Measurements from ENCODE around the gene INTS4. TPM values are rescaled to one million over a fixed set of nuclear protein-coding genes. Genes with fewer than 3 reads are reported as not detected.
"Not testable (repeated sequence)": the region's sequence is repeated elsewhere in the genome, so short reads cannot be mapped to it uniquely, and the experiment has no call there.

Gene INTS4
- total RNA-seq, 2 experiments from 2014 or later = 53.8 to 55.4 TPM

DNA sequence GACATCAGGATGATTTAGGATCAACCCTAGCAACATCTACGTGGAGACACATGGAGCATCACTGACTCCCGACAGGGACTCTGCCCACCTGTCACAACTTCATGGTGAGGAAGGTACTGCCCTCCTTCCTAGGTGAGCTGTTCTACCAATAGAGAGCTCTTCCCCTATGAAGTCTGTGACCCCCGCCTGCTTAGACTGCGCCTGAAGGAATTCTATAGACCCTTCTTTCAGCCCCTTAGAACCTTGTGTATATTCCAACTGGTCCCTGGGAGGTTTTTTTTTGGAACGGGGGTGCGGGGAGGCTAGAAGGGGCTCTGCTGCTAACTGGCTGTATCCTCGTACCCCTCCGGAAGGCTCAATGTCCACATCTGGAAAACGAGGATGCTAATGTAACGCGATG lies 566 bp downstream of the INTS4 start:
- Mint-ChIP-seq H3K9me3 (ENCODE audit: low read depth) (no peaks in the 10 kb centered on the region), H3K4me3 (peak overlapping the region; percentile 86), H3K36me3 (ENCODE audit: low read depth) (peaks cover 8% of the 10 kb centered on the region), H3K27me3 (no peaks in the 10 kb centered on the region), H3K27ac (peak overlapping the region; percentile 97), H3K4me1 (peaks cover 29% of the 10 kb centered on the region)
- ATAC-seq = no peak
- ChIA-PET CTCF (interaction anchor here (1.2 to 1.7 kb wide), 2 partner anchors 172 to 175 kb away, joined by 4 to 10 read pairs; no protein-coding TSS in a partner anchor), POLR2A (interaction anchor here (0.6 to 1.4 kb wide), 5 partner anchors 86 to 288 kb away, joined by 3 to 9 read pairs (median 6); partner anchors contain the start of genes NDUFC2 and RSF1)
- intact Hi-C loops (cut with DNase I, micrococcal nuclease) = loop anchor here (1.0 to 10.0 kb wide), 10 partner anchors 85 to 1552 kb away; partner anchors contain the start of genes CLNS1A (in 2 of the 2), KCTD21 (in 2 of the 2), RSF1 (in 2 of the 2) and USP35 (in 2 of the 2)
- DNase-seq = peak; percentile 8

DNA sequence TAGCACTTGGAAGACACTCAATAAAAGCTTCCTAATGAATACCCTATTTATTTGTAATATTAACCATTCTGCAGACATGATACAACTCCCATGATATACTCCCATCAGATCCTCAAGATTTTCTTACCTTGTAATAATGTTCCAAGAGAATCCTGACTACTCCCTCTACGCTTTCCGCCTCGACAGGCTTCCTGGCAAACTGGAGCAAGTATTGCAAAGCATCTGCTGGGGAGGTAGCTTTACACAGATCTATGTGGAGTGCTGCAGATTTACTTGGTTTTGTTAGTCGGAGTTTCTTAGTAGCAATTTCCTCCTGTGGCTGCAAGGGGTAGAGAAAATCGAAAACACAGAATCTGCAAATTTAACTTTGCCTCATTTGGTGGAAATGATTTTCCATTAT lies 3.5 kb downstream of the INTS4 start:
- Mint-ChIP-seq H3K9me3 (ENCODE audit: low read depth) (no peaks in the 10 kb centered on the region), H3K4me1 (peaks cover 38% of the 10 kb centered on the region), H3K27ac (peak overlapping the region; percentile 29), H3K27me3 (no peaks in the 10 kb centered on the region), H3K36me3 (ENCODE audit: low read depth) (peaks cover 28% of the 10 kb centered on the region), H3K4me3 (no peak overlapping the region)
- CTCF ChIA-PET = interaction anchor here (1.4 to 1.6 kb wide), 2 partner anchors 9 to 13 kb away, joined by 3 read pairs; no protein-coding TSS in a partner anchor
- no peak for DNase-seq
- intact Hi-C loops (cut with DNase I, micrococcal nuclease) = loop anchor here (5.0 to 10.0 kb wide), 3 partner anchors 356 to 1549 kb away; partner anchors contain the start of genes CLNS1A (in 1 of the 2) and PAK1 (in 1 of the 2)
- POLR2A ChIA-PET = no interaction called here
- no peak for ATAC-seq

DNA sequence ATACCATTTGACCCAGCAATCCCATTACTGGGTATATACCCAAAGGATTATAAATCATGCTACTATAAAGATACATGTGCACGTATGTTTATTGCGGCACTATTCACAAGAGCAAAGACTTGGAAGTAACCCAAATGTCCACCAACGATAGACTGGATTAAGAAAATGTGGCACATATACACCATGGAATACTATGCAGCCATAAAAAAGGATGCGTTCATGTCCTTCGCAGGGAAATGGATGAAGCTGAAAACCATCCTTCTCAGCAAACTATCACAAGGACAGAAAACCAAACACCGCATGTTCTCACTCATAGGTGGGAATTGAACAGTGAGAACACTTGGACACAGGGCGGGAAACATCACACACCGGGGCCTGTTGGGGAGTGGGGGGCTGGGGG lies 8.0 kb downstream of the INTS4 start:
- H3K9me3 Mint-ChIP-seq (ENCODE audit: low read depth); H3K27ac Mint-ChIP-seq; H3K27me3 Mint-ChIP-seq; DNase-seq; H3K4me3 Mint-ChIP-seq; intact Hi-C loops (cut with DNase I, micrococcal nuclease); ATAC-seq: not testable (repeated sequence)
- Mint-ChIP-seq H3K4me1 (peaks cover 36% of the 10 kb centered on the region), H3K36me3 (ENCODE audit: low read depth) (peaks cover 54% of the 10 kb centered on the region)
- ChIA-PET POLR2A (interaction anchor here (0.6 kb wide), 1 partner anchor 202 kb away, joined by 3 read pairs; the partner anchor contains the start of gene KCTD21), CTCF (interaction anchor here (0.9 kb wide), 1 partner anchor 25 kb away, joined by 3 read pairs; no protein-coding TSS in a partner anchor)

DNA sequence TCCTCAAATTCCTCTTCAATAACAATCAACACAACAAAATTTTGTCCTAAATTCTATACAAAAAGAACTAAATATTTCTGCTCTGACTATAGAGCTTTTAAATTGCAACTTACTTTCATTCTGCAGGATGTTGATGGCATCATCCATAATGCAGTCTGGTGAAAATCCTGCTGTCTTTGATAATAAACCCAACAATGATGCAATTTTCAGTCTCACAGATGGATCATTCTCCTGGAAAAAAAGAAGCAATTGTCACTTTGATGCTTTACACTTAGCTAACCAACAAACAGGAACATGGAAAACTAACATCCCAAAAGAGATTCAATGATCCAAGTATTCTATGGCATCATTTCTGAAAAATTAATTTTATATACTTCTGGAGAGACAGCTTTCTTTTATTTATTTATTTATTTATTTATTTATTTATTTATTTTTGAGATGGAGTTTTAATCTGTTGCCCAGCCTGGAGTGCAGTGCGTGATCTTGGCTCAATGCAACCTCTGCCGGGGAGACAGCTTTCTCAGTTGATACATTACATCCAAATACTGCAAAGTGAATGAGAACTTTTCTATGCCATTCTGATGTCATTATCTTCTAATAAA lies 13.0 kb downstream of the INTS4 start:
- ChIA-PET POLR2A (interaction anchor here (0.6 to 0.9 kb wide), 3 partner anchors 11 to 358 kb away, joined by 3 to 7 read pairs (median 4); no protein-coding TSS in a partner anchor), CTCF (interaction anchor here (1.3 kb wide), 1 partner anchor 65 kb away, joined by 4 read pairs; no protein-coding TSS in a partner anchor)
- Mint-ChIP-seq H3K27me3 (no peaks in the 10 kb centered on the region), H3K4me3 (no peak overlapping the region), H3K4me1 (peaks cover 25% of the 10 kb centered on the region), H3K27ac (no peak overlapping the region), H3K9me3 (ENCODE audit: low read depth) (no peaks in the 10 kb centered on the region), H3K36me3 (ENCODE audit: low read depth) (peaks cover 58% of the 10 kb centered on the region)
- intact Hi-C loops (cut with DNase I, micrococcal nuclease) = no loop called here
- ATAC-seq = no peak
- no peak for DNase-seq

DNA sequence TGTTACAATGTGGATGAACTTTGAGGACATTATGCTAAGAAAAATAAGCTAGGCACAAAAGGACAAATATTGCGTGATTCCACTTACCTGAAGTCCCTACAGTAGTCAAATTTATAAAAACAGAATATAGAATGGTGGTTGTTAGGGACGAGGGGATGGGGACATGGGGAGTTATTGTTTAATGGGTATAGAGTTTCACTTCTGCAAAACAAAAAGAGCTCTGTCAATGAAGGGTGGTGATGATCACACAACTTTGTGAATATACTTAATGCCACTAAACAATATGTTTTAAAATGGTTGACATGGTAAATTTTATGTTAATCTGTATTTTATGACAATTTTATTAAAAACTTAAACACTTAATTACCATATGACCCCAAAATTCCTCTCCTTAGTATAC lies 26.1 kb downstream of the INTS4 start:
- no peak for DNase-seq
- POLR2A ChIA-PET = no interaction called here
- no peaks in the 10 kb centered on the region for H3K27me3 Mint-ChIP-seq
- intact Hi-C loops (cut with DNase I, micrococcal nuclease) = no loop called here
- no peak for ATAC-seq
- peaks cover 13% of the 10 kb centered on the region for H3K36me3 Mint-ChIP-seq (ENCODE audit: low read depth)
- H3K9me3 Mint-ChIP-seq (ENCODE audit: low read depth) = no peaks in the 10 kb centered on the region
- no peak overlapping the region for H3K27ac Mint-ChIP-seq
- no peak overlapping the region for H3K4me3 Mint-ChIP-seq
- H3K4me1 Mint-ChIP-seq = no peaks in the 10 kb centered on the region
- CTCF ChIA-PET = interaction anchor here (0.8 kb wide), 1 partner anchor 11 kb away, joined by 4 read pairs; no protein-coding TSS in a partner anchor

DNA sequence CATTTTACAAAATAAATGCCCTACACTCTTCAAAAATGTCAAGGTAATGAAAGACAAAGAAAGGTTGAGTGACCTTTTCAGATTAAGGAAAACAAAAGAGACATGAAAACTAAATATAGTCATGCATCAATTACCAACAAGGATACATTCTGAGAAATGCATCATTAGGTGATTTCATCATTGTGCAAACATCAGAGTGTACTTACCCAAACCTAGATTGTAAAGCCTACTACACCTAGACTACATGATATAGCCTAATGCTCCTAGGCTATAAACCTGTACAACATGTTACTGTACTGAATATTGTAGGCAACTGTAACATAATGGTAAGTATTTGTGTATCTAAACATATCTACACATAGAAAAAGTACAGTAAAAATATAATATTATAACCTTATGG lies 26.7 kb downstream of the INTS4 start:
- POLR2A ChIA-PET = no interaction called here
- intact Hi-C loops (cut with DNase I, micrococcal nuclease) = no loop called here
- no peaks in the 10 kb centered on the region for H3K27me3 Mint-ChIP-seq
- ATAC-seq (no peak), DNase-seq (no peak)
- H3K4me3 Mint-ChIP-seq = no peak overlapping the region
- CTCF ChIA-PET = interaction anchor here (0.8 kb wide), 1 partner anchor 10 kb away, joined by 4 read pairs; no protein-coding TSS in a partner anchor
- H3K36me3 Mint-ChIP-seq (ENCODE audit: low read depth) = peaks cover 9% of the 10 kb centered on the region
- no peaks in the 10 kb centered on the region for H3K9me3 Mint-ChIP-seq (ENCODE audit: low read depth)
- no peaks in the 10 kb centered on the region for H3K4me1 Mint-ChIP-seq
- H3K27ac Mint-ChIP-seq = no peak overlapping the region

DNA sequence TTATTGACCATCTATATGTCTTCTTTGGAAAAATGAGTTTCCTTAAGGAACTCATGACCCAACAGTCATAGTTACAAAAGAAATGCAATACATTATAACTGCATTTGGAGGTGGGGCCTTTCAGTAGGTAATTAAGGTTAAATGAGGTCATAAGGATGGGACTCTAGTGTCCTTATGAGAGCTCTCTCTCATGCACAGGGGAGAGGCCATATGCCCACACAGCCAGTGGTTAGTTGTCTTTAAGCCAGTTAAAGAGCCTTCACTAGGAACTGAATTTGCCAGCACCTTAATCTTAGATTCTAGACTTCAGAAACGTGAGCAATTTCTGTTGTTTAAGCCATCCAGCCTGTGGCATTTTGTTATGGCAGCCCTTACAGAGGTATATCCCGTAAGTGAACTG lies 27.3 kb downstream of the INTS4 start:
- ATAC-seq = no peak
- peaks cover 8% of the 10 kb centered on the region for H3K36me3 Mint-ChIP-seq (ENCODE audit: low read depth)

DNA sequence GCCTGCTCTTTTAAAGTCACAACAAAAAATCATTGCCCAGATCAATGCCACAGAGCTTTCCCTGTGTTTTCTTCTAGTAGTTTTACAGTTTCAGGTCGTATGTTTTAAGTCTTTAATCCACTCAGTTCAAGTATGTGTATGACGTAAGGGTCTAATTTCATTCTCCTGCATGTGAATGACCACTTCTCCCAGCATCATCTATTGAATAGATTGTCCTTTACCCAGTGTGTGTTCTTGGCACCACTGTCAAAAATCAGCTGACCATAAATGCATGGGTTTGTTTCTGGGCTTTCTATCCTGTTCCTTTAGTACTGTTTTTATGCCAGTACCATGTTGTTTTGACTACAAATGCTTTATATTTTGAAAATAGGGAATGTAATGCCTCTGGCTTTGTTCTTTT lies 28.1 kb downstream of the INTS4 start:
- ATAC-seq (no peak), DNase-seq (no peak)
- H3K4me3 Mint-ChIP-seq = no peak overlapping the region
- no peaks in the 10 kb centered on the region for H3K27me3 Mint-ChIP-seq
- CTCF ChIA-PET = no interaction called here
- no peaks in the 10 kb centered on the region for H3K9me3 Mint-ChIP-seq (ENCODE audit: low read depth)
- H3K36me3 Mint-ChIP-seq (ENCODE audit: low read depth) = peaks cover 8% of the 10 kb centered on the region
- POLR2A ChIA-PET = no interaction called here
- intact Hi-C loops (cut with DNase I, micrococcal nuclease) = no loop called here
- H3K27ac Mint-ChIP-seq = no peak overlapping the region
- H3K4me1 Mint-ChIP-seq = no peaks in the 10 kb centered on the region

More for the DNA sequence above, 27.3 kb downstream of the INTS4 start:
- H3K9me3 Mint-ChIP-seq (ENCODE audit: low read depth) = no peaks in the 10 kb centered on the region
- CTCF ChIA-PET = no interaction called here
- H3K4me3 Mint-ChIP-seq = no peak overlapping the region
- DNase-seq = no peak
- intact Hi-C loops (cut with DNase I, micrococcal nuclease) = no loop called here
- no peaks in the 10 kb centered on the region for H3K27me3 Mint-ChIP-seq
- POLR2A ChIA-PET = no interaction called here
- no peak overlapping the region for H3K27ac Mint-ChIP-seq
- no peaks in the 10 kb centered on the region for H3K4me1 Mint-ChIP-seq

DNA sequence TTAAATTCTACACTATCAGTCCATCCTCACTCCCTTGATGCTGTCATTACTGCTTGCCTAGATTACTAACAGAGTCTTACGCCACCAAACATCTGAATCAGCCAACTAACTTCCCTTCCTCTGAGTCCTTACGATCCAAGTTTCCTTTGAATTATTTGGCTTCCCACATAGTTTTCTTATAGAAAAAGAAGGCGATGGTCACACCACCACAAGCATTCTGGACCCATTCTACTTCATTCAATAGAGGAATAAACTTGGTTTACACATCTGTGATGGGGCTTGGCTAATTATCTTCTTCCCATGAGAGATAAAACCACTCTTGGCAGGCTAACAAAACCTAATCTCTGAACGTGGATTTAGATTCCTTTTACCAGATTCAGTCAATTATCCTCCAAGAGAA lies 35.0 kb downstream of the INTS4 start:
- no peak overlapping the region for H3K27ac Mint-ChIP-seq
- intact Hi-C loops (cut with DNase I, micrococcal nuclease) = no loop called here
- ChIA-PET POLR2A (no interaction called here), CTCF (no interaction called here)
- no peak overlapping the region for H3K4me3 Mint-ChIP-seq
- H3K27me3 Mint-ChIP-seq = no peaks in the 10 kb centered on the region
- ATAC-seq (no peak), DNase-seq (no peak)
- H3K4me1 Mint-ChIP-seq = no peaks in the 10 kb centered on the region
- no peaks in the 10 kb centered on the region for H3K9me3 Mint-ChIP-seq (ENCODE audit: low read depth)
- peaks cover 8% of the 10 kb centered on the region for H3K36me3 Mint-ChIP-seq (ENCODE audit: low read depth)

DNA sequence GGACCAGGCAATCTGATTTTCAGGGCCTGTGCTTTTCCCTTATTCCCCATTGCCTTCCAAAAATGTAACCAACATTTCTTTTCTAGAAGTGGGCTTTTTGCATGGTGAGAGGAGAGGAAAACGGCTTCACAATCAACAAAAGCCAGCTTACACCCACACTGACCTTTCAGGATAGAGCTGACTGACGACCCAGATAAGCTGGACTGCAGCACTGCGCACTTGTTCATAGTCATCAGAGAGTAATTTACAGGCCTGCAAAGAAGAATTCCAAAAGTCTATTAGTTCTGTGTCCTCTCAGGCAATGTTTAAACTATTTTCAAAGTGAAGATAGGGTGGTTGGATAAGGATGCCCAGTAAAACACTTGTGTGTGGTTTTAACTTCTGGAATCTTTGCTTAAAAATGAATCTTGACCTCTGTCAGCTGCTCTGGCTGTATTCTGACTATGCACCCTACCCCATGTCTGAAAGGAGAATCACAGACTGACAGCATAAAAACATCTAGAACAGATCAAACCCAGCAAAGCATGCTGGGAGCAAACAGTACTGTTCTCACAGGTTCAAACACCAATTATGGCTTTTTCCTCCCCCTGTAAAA lies 35.8 kb downstream of the INTS4 start:
- POLR2A ChIA-PET; H3K4me3 Mint-ChIP-seq; ATAC-seq; intact Hi-C loops (cut with DNase I, micrococcal nuclease); DNase-seq; H3K27ac Mint-ChIP-seq; H3K27me3 Mint-ChIP-seq; H3K9me3 Mint-ChIP-seq (ENCODE audit: low read depth); H3K4me1 Mint-ChIP-seq; CTCF ChIA-PET: not testable (repeated sequence)
- peaks cover 14% of the 10 kb centered on the region for H3K36me3 Mint-ChIP-seq (ENCODE audit: low read depth)

DNA sequence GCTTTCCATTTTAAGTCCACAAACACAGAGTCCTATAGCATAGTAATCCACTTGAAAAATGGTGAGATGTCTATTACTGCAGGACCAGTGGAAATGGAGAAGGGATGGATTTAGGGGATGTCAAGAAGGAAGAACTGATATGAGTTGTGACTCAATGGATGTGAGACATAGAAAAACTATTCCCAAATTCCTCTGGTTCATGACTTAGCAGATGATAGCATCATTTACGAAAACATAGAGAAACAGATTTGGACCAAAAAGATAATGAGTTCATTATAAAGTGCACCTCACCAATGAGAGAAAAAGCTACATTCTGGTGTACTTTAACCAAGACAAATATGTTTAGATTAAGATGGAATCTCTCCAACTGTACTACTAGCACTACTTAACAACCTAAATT lies 51.2 kb downstream of the INTS4 start:
- not testable (repeated sequence) for H3K27me3 Mint-ChIP-seq; H3K9me3 Mint-ChIP-seq (ENCODE audit: low read depth)

DNA sequence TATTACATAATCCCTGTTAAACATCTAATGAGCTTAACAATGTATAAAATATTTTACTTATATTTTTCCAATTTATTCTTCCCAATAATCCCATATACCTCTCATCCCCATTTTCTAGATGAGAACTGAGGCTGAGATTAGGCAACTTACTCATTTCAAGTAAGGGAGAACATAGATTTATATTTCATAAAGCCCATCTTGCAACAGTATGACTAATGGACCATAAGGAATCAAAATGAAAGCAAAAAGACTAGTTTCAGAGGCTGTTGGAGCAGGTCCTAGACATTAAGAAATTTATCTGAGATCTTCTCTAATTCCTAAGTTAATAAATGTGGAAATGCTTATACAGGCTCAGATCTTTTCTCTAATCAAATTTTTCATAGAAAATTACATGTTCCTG lies 52.0 kb downstream of the INTS4 start:
- Mint-ChIP-seq H3K27ac (peak overlapping the region; percentile 3), H3K36me3 (ENCODE audit: low read depth) (peaks cover 11% of the 10 kb centered on the region)
- CTCF ChIA-PET; DNase-seq; H3K4me1 Mint-ChIP-seq; H3K4me3 Mint-ChIP-seq; POLR2A ChIA-PET; H3K27me3 Mint-ChIP-seq; H3K9me3 Mint-ChIP-seq (ENCODE audit: low read depth); intact Hi-C loops (cut with DNase I, micrococcal nuclease): not testable (repeated sequence)
- ATAC-seq = peak; percentile 57

More for the DNA sequence above, 51.2 kb downstream of the INTS4 start:
- peaks cover 17% of the 10 kb centered on the region for H3K36me3 Mint-ChIP-seq (ENCODE audit: low read depth)
- CTCF ChIA-PET; intact Hi-C loops (cut with DNase I, micrococcal nuclease); H3K4me1 Mint-ChIP-seq; H3K4me3 Mint-ChIP-seq; DNase-seq; ATAC-seq; POLR2A ChIA-PET; H3K27ac Mint-ChIP-seq: not testable (repeated sequence)

All from activated CD4-positive, alpha-beta T cell treated with anti-CD3 and anti-CD28 coated beads for 36 hours (primary cell).